ENCODE measurements around the gene NIPSNAP2. TPM values are rescaled to one million over a fixed set of nuclear protein-coding genes. Genes with fewer than 3 reads are reported as not detected.

Gene NIPSNAP2
- total and polyA plus RNA-seq, 2 donors = 38.4 to 61.3 TPM

DNA sequence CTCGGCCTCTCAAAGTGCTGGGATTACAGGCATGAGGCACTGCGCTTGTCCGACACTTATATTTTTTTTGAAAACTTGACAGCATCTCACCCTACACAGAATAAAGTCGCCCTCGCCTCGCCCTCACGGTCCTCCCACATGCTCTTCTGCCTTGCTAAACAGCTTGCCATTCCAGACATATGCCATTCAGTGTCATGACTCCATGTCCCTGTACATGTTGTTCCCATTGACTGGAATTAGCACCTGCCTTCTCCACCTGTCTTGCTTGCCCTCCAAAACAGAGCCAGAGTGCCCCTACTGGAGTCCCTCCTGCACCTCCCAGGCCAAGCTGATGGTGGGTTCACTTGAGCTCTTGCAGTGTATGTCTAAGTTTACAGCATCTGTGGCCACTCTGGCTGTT is 6.2 kb downstream of the NIPSNAP2 start:
- no peak overlapping the region for H3K27ac ChIP-seq (ENCODE audit: low read depth in 1 of 2, low read length in 1 of 2)
- 97% methylated on average over 7 of the region's 7 CpGs for WGBS
- no peaks in the 10 kb centered on the region for H3K9me3 ChIP-seq (ENCODE audit: control insufficient read depth in 2 of 2, insufficient read depth in 1 of 2, low read length in 1 of 2)
- no peaks in the 10 kb centered on the region for H3K27me3 ChIP-seq (ENCODE audit: control insufficient read depth in 2 of 2, insufficient read depth in 1 of 2, low read length in 1 of 2)
- H3K36me3 ChIP-seq (ENCODE audit: control insufficient read depth in 2 of 2, insufficient read depth in 2 of 2, low read length in 1 of 2) = peaks cover 0 to 17% of the 10 kb centered on the region in 2 donors
- no peak overlapping the region for H3K4me3 ChIP-seq (ENCODE audit: low read length in 2 of 2)
- H3K4me1 ChIP-seq (ENCODE audit: control insufficient read depth in 2 of 2, insufficient read depth in 2 of 2, low read length in 2 of 2) = peaks cover 0 to 2% of the 10 kb centered on the region in 2 donors
- no peak for DNase-seq (ENCODE audit: low read depth in 6 of 9, low spot score in 9 of 9)

DNA sequence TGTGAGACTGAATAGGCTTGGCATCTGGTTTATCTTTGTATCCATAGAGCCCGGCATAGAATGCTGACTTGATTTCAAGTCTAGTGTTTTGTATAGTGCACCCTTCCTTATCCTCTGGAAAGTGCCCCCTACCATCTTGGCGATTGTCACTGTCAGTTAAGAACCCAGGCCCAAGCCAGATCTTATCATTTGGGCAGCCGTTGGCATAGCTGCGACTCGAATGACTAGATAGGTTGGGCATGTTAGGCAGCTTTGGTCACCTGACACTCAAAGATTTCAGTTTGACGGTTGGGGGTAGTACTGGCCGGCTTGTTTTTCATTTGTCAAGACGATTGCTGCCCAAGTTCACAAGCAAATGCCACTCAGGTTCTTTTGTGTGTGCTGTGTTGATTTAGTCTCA is 6.6 kb downstream of the NIPSNAP2 start:
- no peak for DNase-seq (ENCODE audit: low read depth in 6 of 9, low spot score in 9 of 9)
- 96% methylated on average over 8 of the region's 8 CpGs for WGBS
- Histone ChIP-seq H3K4me3 (ENCODE audit: low read length in 2 of 2) (no peak overlapping the region), H3K36me3 (ENCODE audit: control insufficient read depth in 2 of 2, insufficient read depth in 2 of 2, low read length in 1 of 2) (peaks cover 0 to 17% of the 10 kb centered on the region in 2 donors), H3K4me1 (ENCODE audit: control insufficient read depth in 2 of 2, insufficient read depth in 2 of 2, low read length in 2 of 2) (no peaks in the 10 kb centered on the region), H3K9me3 (ENCODE audit: control insufficient read depth in 2 of 2, insufficient read depth in 1 of 2, low read length in 1 of 2) (no peaks in the 10 kb centered on the region), H3K27ac (ENCODE audit: low read depth in 1 of 2, low read length in 1 of 2) (no peak overlapping the region), H3K27me3 (ENCODE audit: control insufficient read depth in 2 of 2, insufficient read depth in 1 of 2, low read length in 1 of 2) (no peaks in the 10 kb centered on the region)

DNA sequence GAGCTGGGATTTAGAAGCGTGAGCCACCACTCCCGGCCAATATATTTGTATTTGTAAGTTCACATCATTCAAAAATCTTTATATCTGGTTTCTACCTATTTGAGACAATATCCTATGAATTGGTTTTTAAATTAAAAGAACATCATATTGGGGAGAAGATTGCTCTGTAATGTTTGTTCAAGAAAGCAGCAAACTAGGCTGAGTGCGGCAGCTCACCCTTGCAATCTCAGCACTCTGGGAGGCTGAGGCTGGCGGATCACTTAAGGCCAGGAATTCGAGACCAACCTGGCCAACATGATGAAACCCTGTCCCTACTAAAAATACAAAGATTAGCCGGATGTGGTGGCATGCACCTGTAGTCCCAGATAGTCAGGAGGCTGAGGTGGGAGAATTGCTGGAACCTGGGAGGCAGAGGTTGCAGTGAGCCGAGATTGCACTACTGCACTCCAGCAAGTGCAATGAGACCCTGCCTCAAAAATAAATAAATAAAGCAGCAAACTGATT is 9.4 kb downstream of the NIPSNAP2 start:
- 99% methylated on average over 7 of the region's 7 CpGs for WGBS

DNA sequence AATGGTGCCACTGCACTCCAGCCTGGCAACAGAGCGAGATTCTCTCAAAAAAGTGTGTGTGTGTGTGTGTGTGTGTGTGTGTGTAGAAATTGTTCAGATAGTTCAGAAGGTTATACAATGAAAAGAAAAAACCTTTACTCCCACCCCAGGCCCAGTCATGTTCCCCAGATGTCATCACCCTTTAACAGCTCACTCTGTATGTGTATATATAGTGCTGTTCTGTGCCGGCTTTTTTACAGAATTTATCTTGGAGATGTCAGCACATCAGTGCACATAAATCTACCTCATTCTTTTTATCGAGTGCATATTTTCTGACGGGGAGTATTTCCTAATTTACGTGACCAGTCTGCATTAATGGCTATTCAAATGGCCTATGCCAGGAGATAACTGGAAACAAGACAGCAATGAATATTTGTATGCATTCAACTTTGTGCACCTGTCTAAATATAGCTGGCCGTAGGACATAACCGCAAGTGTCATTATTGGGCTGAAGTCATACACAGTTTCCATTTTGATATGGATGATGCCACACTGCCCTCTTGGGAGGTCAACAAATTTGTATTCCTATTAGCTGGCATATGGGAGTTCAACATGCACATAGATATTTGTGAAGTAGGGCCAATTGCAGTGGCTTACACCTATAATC is 11.7 kb downstream of the NIPSNAP2 start:
- DNase-seq (ENCODE audit: low read depth in 6 of 9, low spot score in 9 of 9) = no peak
- Histone ChIP-seq H3K9me3 (ENCODE audit: control insufficient read depth in 2 of 2, insufficient read depth in 1 of 2, low read length in 1 of 2) (no peaks in the 10 kb centered on the region), H3K4me1 (ENCODE audit: control insufficient read depth in 2 of 2, insufficient read depth in 2 of 2, low read length in 2 of 2) (no peaks in the 10 kb centered on the region), H3K27ac (ENCODE audit: low read depth in 1 of 2, low read length in 1 of 2) (no peak overlapping the region), H3K4me3 (ENCODE audit: low read length in 2 of 2) (no peak overlapping the region), H3K27me3 (ENCODE audit: control insufficient read depth in 2 of 2, insufficient read depth in 1 of 2, low read length in 1 of 2) (no peaks in the 10 kb centered on the region), H3K36me3 (ENCODE audit: control insufficient read depth in 2 of 2, insufficient read depth in 2 of 2, low read length in 1 of 2) (peaks cover 20 to 28% of the 10 kb centered on the region in 2 donors)
- 98% methylated on average over 7 of the region's 7 CpGs for WGBS

More for the DNA sequence above, 9.4 kb downstream of the NIPSNAP2 start:
- no peak for DNase-seq (ENCODE audit: low read depth in 6 of 9, low spot score in 9 of 9)
- Histone ChIP-seq H3K36me3 (ENCODE audit: control insufficient read depth in 2 of 2, insufficient read depth in 2 of 2, low read length in 1 of 2) (peaks cover 7 to 8% of the 10 kb centered on the region in 2 donors), H3K4me1 (ENCODE audit: control insufficient read depth in 2 of 2, insufficient read depth in 2 of 2, low read length in 2 of 2) (no peaks in the 10 kb centered on the region), H3K27me3 (ENCODE audit: control insufficient read depth in 2 of 2, insufficient read depth in 1 of 2, low read length in 1 of 2) (no peaks in the 10 kb centered on the region), H3K27ac (ENCODE audit: low read depth in 1 of 2, low read length in 1 of 2) (no peak overlapping the region), H3K4me3 (ENCODE audit: low read length in 2 of 2) (no peak overlapping the region), H3K9me3 (ENCODE audit: control insufficient read depth in 2 of 2, insufficient read depth in 1 of 2, low read length in 1 of 2) (no peaks in the 10 kb centered on the region)

DNA sequence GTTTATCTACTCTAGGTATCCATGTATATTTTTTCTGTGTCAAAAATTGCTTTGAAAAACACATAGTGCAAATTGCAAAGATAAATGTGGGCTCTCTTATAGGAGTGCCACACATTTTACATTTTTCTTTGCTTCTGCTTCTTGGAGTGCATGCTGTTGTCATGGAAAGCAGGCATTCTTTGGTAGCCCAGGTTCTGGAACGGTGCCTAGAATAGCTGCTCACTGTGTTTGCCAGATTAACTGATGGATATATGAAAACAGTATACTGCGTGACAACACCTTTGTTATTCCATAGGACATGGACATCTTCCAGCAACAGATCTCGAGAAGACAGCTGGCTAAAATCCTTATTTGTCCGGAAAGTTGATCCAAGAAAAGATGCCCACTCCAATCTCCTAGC is 13.4 kb downstream of the NIPSNAP2 start:
- 95% methylated on average over 4 of the region's 4 CpGs for WGBS
- H3K4me3 ChIP-seq (ENCODE audit: low read length in 2 of 2) = no peak overlapping the region
- H3K27ac ChIP-seq (ENCODE audit: low read depth in 1 of 2, low read length in 1 of 2) = no peak overlapping the region
- H3K27me3 ChIP-seq (ENCODE audit: control insufficient read depth in 2 of 2, insufficient read depth in 1 of 2, low read length in 1 of 2) = no peaks in the 10 kb centered on the region
- DNase-seq (ENCODE audit: low read depth in 6 of 9, low spot score in 9 of 9) = no peak
- H3K4me1 ChIP-seq (ENCODE audit: control insufficient read depth in 2 of 2, insufficient read depth in 2 of 2, low read length in 2 of 2) = no peaks in the 10 kb centered on the region
- peaks cover 29 to 39% of the 10 kb centered on the region in 2 donors for H3K36me3 ChIP-seq (ENCODE audit: control insufficient read depth in 2 of 2, insufficient read depth in 2 of 2, low read length in 1 of 2)
- no peaks in the 10 kb centered on the region for H3K9me3 ChIP-seq (ENCODE audit: control insufficient read depth in 2 of 2, insufficient read depth in 1 of 2, low read length in 1 of 2)

DNA sequence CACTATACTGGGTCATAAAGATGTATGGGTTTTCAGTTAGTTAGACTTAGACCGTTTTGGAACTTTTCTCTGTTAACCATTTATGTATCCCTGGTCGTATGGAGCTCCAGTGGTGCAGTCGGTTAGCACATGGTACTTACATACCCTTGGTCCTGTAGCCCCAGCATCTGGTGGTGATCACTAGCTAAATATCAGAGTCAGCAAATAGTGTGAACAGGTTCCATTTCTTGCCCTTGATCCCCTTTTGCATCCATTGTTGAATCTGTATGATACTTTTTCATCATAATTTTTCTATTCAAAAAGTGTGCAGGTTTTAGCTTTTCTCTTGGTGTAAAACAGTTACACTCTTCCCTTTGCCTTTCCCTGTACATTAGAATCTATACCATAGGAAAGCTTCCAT is 15.9 kb downstream of the NIPSNAP2 start:
- Histone ChIP-seq H3K4me1 (ENCODE audit: control insufficient read depth in 2 of 2, insufficient read depth in 2 of 2, low read length in 2 of 2) (no peaks in the 10 kb centered on the region), H3K27ac (ENCODE audit: low read depth in 1 of 2, low read length in 1 of 2) (no peak overlapping the region), H3K4me3 (ENCODE audit: low read length in 2 of 2) (no peak overlapping the region), H3K27me3 (ENCODE audit: control insufficient read depth in 2 of 2, insufficient read depth in 1 of 2, low read length in 1 of 2) (no peaks in the 10 kb centered on the region), H3K36me3 (ENCODE audit: control insufficient read depth in 2 of 2, insufficient read depth in 2 of 2, low read length in 1 of 2) (peaks cover 37 to 58% of the 10 kb centered on the region in 2 donors), H3K9me3 (ENCODE audit: control insufficient read depth in 2 of 2, insufficient read depth in 1 of 2, low read length in 1 of 2) (no peaks in the 10 kb centered on the region)
- 96% methylated on average over 3 of the region's 3 CpGs for WGBS
- DNase-seq (ENCODE audit: low read depth in 6 of 9, low spot score in 9 of 9) = no peak

GRCh38 chr7:55983537-55983936 is 19.2 kb downstream of the NIPSNAP2 start:
- WGBS = 97% methylated on average over 3 of the region's 3 CpGs
- H3K36me3 ChIP-seq (ENCODE audit: control insufficient read depth in 2 of 2, insufficient read depth in 2 of 2, low read length in 1 of 2) = peaks cover 50 to 64% of the 10 kb centered on the region in 2 donors
- DNase-seq (ENCODE audit: low read depth in 6 of 9, low spot score in 9 of 9) = no peak

DNA sequence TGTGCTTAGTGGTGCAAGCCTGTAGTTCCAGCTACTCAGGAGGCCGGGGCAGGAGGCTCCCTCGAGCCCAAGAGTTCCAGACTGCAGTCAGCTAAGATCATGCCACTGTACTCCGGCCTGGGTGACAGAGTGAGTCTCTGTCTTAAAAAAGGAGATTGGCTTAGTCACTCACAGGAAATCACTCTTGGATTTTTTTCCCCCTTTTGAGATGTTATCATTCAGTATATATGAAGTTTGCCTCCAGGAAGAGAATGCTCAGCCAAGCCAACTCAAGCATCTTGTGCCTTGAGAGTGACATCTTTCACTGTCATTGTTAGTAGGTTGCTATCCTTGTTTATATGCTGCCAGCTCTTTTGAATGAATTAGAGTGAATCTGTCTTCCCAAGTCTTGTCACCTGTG is 28.0 kb downstream of the NIPSNAP2 start:
- DNase-seq (ENCODE audit: low read depth in 6 of 9, low spot score in 9 of 9) = no peak
- 95% methylated on average over 3 of the region's 3 CpGs for WGBS
- H3K36me3 ChIP-seq (ENCODE audit: control insufficient read depth in 2 of 2, insufficient read depth in 2 of 2, low read length in 1 of 2) = peaks cover 38 to 40% of the 10 kb centered on the region in 2 donors

More at GRCh38 chr7:55983537-55983936, 19.2 kb downstream of the NIPSNAP2 start:
- no peaks in the 10 kb centered on the region for H3K4me1 ChIP-seq (ENCODE audit: control insufficient read depth in 2 of 2, insufficient read depth in 2 of 2, low read length in 2 of 2)
- H3K9me3 ChIP-seq (ENCODE audit: control insufficient read depth in 2 of 2, insufficient read depth in 1 of 2, low read length in 1 of 2) = no peaks in the 10 kb centered on the region
- no peak overlapping the region for H3K27ac ChIP-seq (ENCODE audit: low read depth in 1 of 2, low read length in 1 of 2)
- H3K4me3 ChIP-seq (ENCODE audit: low read length in 2 of 2) = no peak overlapping the region
- no peaks in the 10 kb centered on the region for H3K27me3 ChIP-seq (ENCODE audit: control insufficient read depth in 2 of 2, insufficient read depth in 1 of 2, low read length in 1 of 2)

GRCh38 chr7:55996856-55997500 is 32.6 kb downstream of the NIPSNAP2 start:
- Histone ChIP-seq H3K27me3 (ENCODE audit: control insufficient read depth in 2 of 2, insufficient read depth in 1 of 2, low read length in 1 of 2) (no peaks in the 10 kb centered on the region), H3K27ac (ENCODE audit: low read depth in 1 of 2, low read length in 1 of 2) (no peak overlapping the region), H3K36me3 (ENCODE audit: control insufficient read depth in 2 of 2, insufficient read depth in 2 of 2, low read length in 1 of 2) (peaks cover 29 to 42% of the 10 kb centered on the region in 2 donors), H3K9me3 (ENCODE audit: control insufficient read depth in 2 of 2, insufficient read depth in 1 of 2, low read length in 1 of 2) (no peaks in the 10 kb centered on the region), H3K4me3 (ENCODE audit: low read length in 2 of 2) (no peak overlapping the region), H3K4me1 (ENCODE audit: control insufficient read depth in 2 of 2, insufficient read depth in 2 of 2, low read length in 2 of 2) (no peaks in the 10 kb centered on the region)
- DNase-seq (ENCODE audit: low read depth in 6 of 9, low spot score in 9 of 9) = no peak
- WGBS = 97% methylated on average over 8 of the region's 8 CpGs

More for the DNA sequence above, 28.0 kb downstream of the NIPSNAP2 start:
- Histone ChIP-seq H3K27ac (ENCODE audit: low read depth in 1 of 2, low read length in 1 of 2) (no peak overlapping the region), H3K4me3 (ENCODE audit: low read length in 2 of 2) (no peak overlapping the region), H3K9me3 (ENCODE audit: control insufficient read depth in 2 of 2, insufficient read depth in 1 of 2, low read length in 1 of 2) (no peaks in the 10 kb centered on the region), H3K27me3 (ENCODE audit: control insufficient read depth in 2 of 2, insufficient read depth in 1 of 2, low read length in 1 of 2) (no peaks in the 10 kb centered on the region), H3K4me1 (ENCODE audit: control insufficient read depth in 2 of 2, insufficient read depth in 2 of 2, low read length in 2 of 2) (no peaks in the 10 kb centered on the region)

All from thymus (tissue), 11 donors.